Fibroblast of lung (primary cell): ENCODE results near the gene CCIN.

ENCODE experiments used
- EZH2 ChIP-seq: IDR thresholded peaks from 2 replicates; pipeline ENCODE4 v1.5.1; 2012; ENCODE audit warnings: low read length, control low read depth, mild to moderate bottlenecking; ENCODE audit errors: missing control alignments
- TF ChIP-seq, protein P1 (sequence below), 2 donors: IDR thresholded peaks in 1 of 2; conservative IDR thresholded peaks in 1 of 2; 1 replicate in 1 of 2; 2 replicates in 1 of 2; pipeline ENCODE4 v1.5.1; 2011 to 2012; ENCODE audit warnings: low read length in 2 of 2, control low read depth in 1 of 2, inconsistent platforms in 1 of 2, low read depth in 1 of 2, mild to moderate bottlenecking in 1 of 2

- TF ChIP-seq, protein P1, sequence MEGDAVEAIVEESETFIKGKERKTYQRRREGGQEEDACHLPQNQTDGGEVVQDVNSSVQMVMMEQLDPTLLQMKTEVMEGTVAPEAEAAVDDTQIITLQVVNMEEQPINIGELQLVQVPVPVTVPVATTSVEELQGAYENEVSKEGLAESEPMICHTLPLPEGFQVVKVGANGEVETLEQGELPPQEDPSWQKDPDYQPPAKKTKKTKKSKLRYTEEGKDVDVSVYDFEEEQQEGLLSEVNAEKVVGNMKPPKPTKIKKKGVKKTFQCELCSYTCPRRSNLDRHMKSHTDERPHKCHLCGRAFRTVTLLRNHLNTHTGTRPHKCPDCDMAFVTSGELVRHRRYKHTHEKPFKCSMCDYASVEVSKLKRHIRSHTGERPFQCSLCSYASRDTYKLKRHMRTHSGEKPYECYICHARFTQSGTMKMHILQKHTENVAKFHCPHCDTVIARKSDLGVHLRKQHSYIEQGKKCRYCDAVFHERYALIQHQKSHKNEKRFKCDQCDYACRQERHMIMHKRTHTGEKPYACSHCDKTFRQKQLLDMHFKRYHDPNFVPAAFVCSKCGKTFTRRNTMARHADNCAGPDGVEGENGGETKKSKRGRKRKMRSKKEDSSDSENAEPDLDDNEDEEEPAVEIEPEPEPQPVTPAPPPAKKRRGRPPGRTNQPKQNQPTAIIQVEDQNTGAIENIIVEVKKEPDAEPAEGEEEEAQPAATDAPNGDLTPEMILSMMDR (conservative IDR thresholded peaks at IDR 0.05 in 1 of 2, IDR thresholded peaks at IDR 0.05 in 1 of 2; ENCODE audit: low read depth in 1 of 2, low read length in 2 of 2): no peak
- TF ChIP-seq EZH2: no peak
Measured at GRCh38 chr9:36140086-36141084, 28.8 kb upstream of the CCIN start.
